OCI-LY7 (cell line): ENCODE measurements around the gene EYS.

Experiments
- CTCF ChIP-seq: fragments of 200-600 bp; sonication (generic); conservative IDR thresholded peaks from 2 replicates; pipeline ENCODE4 v1.5.1; 2014; ENCODE audit warnings: mild to moderate bottlenecking, antibody characterized with exemption, low read length, moderate library complexity, mixed read lengths
- EZH2phosphoT487 ChIP-seq: fragments of 200-600 bp; sonication (generic); IDR thresholded peaks from 2 replicates; pipeline ENCODE4 v1.6.1; 2018; ENCODE audit warnings: low read depth, borderline replicate concordance, mild to moderate bottlenecking, mixed run types, antibody characterized with exemption, low read length, moderate library complexity, mixed read lengths

- TF ChIP-seq CTCF (no peak), EZH2phosphoT487 (no peak)
Measured at GRCh38 chr6:63731930-63732329, 1975.1 kb downstream of the EYS start.
